HG03175 (cell line): Measurements from ENCODE around the gene TMEM109.
A peak's percentile ranks its signal among the peaks of the same experiment; 100 is the strongest.

ENCODE experiments used
- ATAC-seq: cut with Tn5 transposase; IDR thresholded peaks from one replicate; pipeline ENCODE4 v1.9.1; 2021; ENCODE audit warnings: mild to moderate bottlenecking, moderate library complexity; ENCODE audit not compliant: unreplicated experiment

Gene TMEM109

DNA sequence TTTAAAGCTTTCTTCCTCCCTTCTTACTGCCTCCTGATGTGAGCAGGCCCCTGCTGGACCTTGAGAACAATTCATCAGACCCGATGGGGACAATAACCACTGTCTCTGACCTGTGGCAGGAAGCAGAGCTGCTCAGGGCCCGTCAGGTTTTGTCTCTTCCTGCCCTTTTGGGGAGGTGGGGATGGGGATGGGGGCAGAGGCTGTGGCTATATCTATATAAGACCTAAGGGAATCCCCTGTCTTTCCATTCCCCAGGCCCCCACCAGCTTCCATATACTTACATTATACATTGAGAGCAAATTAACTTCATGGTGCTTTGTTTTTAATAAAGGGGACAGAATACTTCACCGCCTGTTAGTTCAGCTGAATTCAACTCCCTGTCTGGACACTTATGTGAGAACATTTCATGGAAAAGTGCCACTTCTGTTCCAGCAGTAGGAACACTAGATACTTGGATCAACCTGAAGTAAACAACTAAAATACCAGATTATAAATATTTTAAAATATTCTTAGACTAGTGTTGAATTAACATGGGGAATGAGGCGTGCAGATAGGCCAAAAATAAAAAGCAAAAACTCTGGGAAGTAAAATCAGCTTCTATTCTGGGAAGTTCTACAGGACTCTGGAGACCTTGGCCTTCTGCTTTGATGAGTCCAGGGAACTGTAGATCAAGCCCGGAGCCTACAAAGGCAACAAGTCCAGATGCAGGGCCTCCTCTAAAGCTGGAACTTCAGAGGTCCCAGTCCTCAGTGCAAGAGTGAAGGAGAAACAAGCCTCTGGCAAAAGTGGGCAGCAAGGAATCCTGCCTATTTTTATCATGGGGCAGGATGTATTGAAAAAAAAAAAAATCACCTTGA lies 35.5 kb upstream of the TMEM109 start:
- no peak for ATAC-seq

DNA sequence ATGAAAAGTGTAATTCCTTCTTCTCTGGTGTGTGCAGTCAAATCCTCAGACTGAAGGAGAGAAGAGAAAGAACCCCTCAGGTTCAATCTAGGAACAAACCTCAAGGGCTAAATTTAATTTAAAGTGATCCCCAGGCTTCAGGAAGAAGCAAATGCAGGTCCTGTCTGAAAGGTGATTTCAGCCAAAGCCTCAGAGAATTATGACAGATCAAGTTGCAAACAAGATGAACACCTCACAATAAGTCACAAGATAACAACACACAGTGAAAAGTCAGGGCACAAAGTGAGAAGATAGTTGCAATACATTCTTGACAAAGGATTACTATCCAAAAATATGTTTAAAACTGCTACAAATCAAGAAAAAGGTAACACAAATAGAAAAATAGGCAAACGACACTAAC lies 34.9 kb upstream of the TMEM109 start:
- ATAC-seq = no peak

DNA sequence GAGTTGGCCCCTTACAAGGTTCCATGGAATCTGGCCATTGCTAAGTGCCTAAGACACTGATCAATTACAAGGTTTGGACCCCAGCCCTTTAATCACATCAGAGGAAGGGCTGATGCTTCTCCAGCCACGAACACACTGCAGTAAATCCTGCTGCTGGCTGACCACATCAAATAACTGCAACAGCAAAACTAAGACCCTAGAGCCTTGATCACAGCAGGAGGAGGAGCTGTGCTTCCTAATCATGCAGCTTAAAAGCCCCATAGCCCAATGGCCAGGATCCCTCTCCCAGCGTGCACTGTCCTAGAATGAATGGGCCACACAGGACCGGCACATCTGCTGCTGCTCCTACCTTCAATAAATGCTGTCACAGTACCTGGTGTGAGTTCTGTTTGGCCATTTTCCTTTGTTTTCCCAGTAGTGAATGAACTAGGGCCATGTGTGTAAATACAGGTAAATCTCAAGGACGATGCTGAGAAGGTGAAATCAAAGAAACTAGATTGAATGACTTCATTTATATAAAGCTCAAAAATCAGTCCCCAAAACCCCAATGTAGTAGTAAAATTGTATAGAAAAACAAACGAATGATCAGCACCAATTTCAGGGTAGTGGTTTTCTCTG lies 33.9 kb upstream of the TMEM109 start:
- ATAC-seq = no peak

DNA sequence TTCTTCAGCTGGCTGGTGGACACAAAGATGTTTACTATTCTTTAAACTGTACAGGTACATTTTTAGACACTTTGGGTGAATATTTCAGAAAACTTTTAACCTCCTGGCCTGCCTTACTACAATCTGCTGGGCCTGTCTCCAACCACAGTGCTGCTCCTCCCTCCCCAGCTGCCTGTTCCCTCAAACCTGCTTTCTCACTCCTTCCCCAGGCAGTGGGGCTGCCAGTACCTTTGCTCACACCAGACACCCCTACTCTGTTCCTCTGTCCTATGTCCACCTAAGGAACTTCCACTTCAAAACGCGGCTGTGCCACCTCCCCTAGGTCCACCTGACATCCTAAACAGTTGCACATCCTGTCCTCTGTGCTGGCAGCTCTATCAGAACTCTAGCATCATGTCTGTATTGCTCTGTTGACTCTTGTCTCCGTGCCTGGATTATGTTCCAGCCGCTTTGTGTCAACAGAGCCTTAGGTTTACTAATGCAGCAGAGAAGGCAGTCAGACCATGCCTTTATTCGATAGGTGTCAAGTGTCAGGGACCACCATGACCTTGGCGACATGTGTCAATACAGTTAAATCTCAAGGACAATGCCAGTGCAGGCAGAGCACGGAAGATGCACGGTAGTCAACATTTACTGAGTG lies 33.2 kb upstream of the TMEM109 start:
- ATAC-seq = no peak

DNA sequence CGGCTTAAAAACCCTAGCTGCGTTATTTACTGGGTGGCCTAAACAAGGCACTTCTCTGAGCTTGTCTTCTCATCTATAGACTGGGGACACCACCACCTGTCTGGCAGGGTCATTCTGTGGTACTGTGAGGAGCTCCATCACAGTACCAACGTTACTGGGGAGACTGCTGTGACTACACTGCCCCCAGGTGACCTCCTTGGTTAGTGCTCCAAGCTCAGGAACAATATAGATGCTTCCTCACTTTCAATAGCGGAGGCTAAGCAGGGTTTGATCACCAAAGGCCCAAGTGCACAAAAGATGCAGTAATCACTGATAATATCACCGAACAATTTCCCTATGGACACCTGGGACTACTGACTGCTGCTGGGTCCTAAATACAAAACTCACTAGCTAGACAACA lies 26.4 kb upstream of the TMEM109 start:
- ATAC-seq = no peak

DNA sequence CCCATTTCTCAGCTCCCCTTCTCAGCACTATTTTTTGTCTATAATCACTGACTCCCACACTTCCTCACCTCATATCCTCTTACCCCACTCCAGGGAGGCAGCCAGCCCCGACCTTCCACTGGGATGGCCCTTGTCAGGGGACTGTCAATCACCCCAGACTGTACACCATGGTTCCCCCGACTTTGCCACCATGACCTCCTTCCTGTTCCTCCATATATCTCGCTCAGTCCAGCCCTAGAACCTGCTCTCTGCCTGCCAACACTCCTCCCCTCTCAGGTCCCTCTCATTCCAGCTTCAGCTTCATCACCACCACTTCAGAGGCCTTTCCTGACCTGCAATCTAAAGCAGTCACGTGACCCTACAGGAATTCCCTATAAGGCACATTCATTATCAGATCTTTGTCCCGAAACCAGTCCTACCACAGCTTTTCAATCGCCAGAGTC lies 24.1 kb upstream of the TMEM109 start:
- no peak for ATAC-seq

DNA sequence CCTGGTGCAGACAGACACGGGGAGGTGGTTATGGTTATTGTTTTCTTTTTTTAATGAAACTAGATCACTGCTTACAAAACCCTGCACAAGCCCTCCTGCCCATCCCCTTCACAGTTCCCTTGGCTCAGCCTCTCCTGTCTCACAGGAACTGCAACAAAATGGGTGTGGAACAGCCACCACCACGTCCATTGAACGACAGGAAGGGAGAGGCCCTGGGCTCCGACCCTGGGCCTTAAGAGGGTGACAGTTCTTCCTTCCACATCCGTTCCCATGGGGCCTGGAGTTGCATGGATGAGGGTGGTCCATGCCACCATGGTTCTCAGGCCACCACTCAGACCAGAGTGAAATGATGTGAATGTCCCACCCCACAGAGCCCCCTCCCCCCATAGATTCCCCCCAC lies 23.3 kb upstream of the TMEM109 start:
- no peak for ATAC-seq

DNA sequence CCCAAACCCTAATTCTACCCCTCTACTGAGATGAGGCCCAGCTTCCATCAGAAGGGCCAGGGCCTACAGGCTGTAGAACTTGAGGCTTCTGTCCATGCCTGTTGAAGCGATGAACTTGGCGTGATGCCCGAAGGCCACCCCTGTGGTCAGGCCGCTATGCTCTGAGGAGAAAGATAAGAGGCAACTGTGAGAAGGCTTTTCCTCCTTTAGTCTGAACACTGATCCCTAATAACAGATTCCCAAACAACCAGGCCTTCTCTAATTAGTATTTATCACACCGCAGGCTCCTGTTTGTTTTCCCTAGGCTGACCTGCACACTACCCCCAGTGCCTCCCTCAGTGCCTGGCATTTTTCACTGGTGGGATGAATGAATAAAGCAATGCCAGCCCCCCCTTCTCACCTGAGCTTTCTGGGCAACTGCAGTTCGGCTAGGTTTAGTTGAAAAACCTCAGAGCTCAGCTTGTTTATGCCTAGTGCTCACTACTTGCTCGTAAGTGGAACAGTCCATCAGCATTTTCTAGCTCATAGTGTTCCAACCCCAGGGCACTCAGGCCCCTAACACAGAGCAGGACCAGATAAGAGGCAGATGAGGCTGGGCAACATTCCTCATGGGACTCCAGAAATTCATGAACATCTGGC lies 22.7 kb upstream of the TMEM109 start:
- ATAC-seq = no peak

DNA sequence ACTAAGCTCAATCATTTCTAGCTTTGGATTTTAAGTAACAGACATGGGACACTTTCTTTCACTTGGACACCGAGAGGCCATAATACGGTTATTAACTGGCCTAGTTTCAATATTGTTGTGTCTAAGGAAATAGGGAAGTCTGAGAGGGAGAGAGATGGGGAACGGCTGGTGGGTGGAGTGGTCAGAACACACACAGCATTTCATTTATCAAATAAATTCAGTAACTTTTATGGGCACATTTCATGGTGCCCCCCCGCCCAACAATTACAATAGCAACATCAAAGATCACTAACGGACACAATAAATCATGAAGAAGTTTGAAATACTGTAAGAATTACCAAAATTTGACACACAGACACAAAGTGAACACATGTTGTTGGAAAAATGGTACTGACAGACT lies 18.3 kb upstream of the TMEM109 start:
- ATAC-seq = no peak

DNA sequence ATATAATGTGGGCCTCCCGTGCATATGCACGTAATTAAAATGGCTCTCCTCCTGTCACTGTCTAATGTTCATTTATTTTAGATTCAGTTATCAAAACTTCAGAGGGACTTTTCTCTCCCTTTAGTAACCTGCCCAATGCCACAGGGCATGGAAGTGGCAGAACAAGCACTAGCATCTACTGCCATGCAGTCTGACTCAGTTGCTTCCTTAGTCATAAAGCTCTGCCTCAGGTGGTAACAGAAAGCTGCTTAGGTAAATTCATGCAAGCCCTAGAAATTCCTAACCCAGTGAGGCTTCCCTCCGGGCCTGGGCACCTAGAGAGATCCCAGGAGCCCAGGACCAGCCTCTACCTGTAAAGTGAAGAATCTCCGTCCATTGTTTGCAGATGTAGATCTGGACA lies 16.5 kb upstream of the TMEM109 start:
- no peak for ATAC-seq

DNA sequence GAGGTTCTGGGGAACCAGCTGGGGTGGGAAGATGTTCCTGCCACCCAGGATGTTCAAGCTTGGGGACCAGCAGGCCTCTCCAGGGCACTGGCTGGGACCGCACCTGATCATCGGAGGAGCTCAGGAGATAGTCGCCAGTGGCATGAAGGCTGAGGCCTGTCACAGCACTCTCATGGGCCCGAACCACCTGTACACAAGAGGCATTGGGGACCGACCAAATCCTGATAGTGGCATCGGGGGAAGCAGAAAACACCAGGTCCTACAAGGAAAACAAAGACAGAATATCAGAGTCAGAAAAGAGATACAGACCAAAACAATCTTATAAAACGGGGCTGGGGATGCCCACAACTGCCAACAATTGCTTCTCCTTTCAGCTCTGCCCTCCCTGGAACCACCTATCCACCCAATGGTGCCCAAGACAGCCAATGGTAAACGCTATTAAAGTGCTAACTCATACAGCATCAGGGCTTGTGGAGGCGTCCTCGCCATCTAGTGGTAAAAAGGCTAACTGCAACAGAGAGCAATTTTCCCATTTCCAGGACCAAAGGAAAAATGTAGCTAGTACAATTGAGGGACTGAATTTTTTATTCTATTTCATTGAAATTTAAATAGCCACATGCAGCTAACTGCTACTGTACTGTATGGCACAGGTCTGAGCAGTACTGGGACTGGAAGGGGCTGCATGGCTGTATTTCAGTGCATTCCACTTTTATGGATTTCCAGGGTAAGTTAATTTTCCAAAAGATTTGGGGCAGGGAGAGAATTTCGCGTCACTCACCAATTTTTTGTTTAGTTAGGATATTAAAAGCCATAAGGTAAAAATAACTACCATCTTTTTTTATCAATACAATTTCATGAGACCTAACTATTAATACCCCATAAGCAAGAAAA lies 14.7 kb upstream of the TMEM109 start:
- ATAC-seq = peak; percentile 64

DNA sequence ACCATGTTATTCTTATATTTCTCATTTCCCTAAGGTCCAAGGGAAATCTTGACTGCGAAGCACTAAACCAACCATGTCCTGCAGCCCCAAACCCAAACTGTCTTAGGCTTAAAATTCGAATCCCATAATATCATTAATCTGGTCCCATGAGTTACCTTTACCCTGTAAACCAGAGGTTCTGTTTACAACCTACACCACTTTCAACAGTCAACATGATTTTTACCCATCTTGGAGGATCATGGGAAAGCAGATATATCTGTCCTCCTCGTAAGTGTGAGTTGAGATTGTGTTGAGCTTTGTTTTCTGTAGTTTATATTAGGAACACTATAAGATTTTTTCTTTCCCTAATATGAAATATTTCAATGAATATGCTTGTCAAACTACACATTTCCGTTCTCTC lies 14.0 kb upstream of the TMEM109 start:
- ATAC-seq = no peak

DNA sequence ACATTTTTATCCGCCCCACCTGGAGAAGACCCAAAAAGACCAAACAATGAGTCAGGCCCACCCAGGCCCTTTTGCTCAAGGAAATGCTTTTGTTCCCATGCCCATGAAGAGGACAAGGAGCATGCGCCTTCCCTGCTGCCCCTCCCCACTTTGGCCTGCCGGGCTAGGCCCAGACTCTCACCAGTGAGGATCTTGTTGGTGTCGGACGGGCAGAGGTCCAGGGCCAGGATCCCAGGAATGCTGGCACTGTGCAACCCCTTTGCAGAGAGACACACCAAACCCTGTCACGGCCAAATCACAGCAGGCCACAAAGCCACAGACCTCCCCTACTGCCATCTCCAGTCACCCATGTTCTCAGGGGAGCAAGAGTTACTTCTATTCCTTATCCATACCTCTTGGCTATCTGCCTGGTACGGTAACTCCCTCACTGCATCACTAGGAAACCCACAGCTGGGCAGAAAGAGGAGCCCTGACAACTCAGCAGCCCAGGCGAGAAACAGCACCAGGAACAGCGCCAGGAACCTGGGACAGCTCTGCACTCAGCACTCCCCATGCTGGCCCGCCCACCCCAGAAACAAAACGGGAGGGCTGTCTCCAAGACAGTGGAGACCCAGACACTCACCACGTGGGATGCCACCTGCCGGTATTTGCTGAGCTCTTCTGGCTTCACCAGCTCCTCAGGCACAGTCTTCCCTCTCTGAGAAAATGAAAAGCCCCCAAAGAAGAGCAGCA lies 13.1 kb upstream of the TMEM109 start:
- ATAC-seq = no peak

DNA sequence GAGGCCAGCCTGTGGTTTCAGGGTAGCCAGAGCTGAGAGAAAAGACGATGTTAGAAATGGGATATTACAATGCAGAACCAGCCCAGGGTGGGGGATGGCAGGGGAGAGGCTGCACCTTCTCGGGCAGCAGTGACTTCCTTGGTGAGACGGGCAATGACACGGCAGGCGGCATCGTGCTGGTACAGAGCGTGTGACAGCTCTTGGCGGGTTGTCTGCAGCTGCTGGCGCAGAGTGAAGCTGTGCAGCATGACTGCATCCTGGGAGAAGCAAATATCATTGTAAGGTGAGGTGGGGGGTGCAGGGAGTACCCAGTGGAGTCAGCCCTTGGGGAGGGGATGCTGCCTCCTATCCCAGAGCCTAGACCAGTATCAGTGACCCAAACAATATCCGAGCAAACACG lies 11.3 kb upstream of the TMEM109 start:
- ATAC-seq = no peak

DNA sequence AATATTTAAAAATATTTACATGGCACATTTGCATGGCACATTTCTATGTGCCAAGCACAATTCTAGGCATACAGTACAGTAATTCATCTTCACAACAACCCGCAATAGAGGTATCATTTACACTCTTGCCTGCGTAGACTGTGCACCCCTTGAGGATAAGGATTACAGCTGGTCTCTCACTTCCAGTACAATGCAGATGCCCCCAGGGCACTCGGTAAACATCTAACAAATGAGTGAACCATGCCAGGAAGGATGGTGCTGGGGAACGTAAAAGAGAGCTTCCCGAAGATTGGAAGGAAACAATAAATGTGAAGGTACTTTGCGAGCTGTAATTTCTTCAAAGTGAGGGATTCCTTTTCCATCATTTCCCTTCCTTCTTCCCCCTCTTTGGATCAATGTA lies 8.9 kb upstream of the TMEM109 start:
- no peak for ATAC-seq

DNA sequence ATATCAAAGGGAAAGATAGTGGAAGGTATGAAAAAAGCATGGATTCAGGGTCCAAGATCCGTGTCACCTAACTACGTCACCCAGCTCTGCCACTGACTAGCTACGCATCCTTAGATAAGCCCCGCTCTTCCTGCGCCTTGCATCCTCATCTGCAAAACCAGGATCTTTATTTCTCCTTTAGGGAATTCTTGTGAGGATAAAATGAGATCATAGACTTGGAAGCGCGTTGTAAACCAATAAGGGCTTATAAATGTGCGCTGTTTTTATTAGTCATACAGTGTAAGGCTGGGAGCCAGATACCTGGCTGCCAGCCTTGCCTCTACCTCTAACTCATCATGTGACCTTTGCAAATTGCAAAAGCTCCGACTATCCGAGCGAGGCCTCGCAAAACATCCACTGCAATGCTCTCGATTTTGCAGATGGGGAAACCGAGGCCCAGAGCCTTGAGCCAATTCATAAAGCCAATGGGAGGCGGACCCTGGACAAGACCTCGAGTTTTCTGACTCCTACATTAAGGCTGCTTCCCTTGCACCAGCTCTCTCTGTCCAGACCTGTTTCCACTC lies 8.3 kb upstream of the TMEM109 start:
- ATAC-seq = no peak

DNA sequence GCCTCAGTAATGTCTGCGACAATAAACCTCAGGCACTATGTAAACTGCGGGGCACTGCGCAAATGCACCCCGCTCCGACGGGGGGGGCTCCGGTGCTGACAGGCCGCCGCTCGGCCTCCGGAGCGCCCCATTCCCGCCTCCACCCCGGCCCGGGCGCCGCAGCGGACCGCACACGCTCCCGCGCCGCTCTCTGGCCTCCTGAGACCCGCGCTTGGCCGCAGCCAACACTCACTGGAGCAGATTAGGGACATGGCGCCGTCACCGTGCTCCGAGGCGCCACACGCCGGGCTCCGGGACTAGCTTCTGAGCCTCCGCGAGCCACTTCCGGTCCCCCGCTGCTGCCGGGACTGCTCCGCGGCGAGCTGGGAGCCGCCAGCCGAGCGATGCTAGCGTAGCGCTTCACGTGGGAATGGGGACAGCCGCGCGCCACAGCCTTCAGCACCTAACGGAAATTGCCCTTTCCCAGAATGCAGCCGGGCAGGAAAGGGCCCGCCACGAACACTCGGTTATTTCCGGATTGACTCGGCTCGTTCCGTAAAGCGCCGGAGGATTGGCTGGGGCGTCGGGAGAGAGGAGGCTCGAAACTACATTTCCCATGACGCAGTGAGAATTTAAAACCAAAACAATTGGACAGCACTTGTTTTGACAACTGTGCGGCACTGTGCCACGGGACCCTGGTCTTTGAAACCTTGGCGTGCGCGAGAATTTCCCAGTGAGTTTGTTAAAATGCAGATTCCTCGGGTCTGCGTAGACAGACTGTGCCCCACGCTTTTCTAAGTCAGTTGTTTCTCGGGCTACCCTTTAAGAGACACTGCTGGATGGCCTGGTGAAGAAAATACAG lies 7.6 kb upstream of the TMEM109 start, which contains the start of gene PRPF19:
TSS of gene PRPF19 (minus strand) at position 454 of the 841 bp plus-strand sequence. CDS start at position 251, 203 bp downstream.
- peak; percentile 68 for ATAC-seq

DNA sequence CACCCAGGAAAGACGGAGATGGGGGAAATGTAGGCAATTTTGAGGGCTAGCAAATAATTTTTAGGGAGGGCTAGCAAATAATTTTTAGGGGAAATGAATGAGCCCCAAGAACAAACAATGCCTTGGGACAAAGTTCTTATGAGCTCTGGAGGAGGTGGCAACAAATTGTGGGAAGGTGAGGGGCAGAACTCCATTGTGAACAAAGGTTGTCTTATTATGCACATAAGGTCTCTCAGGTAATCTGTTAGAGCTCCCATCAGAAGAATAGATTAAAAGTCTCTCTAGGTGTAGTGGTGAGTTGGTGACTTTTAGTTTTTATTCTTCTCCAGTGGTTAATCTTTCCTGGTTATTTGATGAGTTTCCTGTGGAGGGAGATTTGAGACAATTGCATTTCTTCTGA lies 5.2 kb upstream of the TMEM109 start:
- no peak for ATAC-seq
